ENCODE results near the gene SLC48A1.

DNA sequence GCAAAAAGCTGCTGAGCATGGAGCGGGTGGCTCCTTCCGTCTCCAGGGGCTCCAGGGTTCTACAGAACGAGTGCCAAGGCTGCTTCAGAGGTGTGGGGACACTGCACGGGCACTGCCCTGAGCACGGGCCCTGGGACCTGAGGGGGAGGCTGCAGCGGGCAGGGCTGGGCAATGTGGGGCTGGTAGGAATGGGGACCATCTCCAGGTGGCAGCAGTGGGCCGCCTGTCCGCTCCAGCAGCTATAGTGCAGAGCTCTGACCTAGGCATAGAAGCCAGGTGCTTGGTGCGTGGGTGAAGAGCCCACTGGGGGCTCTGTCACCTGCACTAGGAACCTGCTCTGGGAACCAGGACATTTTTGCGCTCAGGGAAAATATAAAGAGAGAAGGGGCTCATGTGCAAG is 24.4 kb downstream of the SLC48A1 start:
- TF ChIP-seq CTCF (IDR thresholded peaks at IDR 0.05) (peak in 11 of 12 donors; percentile 17 to 56 (median 38)), POLR2A (IDR thresholded peaks at IDR 0.05) (no peak)

All from heart left ventricle (tissue), 13 donors.